ENCODE results near the gene PI4KA.
"Not testable (repeated sequence)": the region's sequence is repeated elsewhere in the genome, so short reads cannot be mapped to it uniquely, and the experiment has no call there.

PI4KA gene

GRCh38 chr22:20839837-20840645, 18.6 kb downstream of the PI4KA start:
- in situ Hi-C loops (cut with HindIII; ENCODE audit: low sequenced_read_pairs) = no loop called here
- no peak for DNase-seq (ENCODE audit: low read depth)
- TF ChIP-seq, protein P1, sequence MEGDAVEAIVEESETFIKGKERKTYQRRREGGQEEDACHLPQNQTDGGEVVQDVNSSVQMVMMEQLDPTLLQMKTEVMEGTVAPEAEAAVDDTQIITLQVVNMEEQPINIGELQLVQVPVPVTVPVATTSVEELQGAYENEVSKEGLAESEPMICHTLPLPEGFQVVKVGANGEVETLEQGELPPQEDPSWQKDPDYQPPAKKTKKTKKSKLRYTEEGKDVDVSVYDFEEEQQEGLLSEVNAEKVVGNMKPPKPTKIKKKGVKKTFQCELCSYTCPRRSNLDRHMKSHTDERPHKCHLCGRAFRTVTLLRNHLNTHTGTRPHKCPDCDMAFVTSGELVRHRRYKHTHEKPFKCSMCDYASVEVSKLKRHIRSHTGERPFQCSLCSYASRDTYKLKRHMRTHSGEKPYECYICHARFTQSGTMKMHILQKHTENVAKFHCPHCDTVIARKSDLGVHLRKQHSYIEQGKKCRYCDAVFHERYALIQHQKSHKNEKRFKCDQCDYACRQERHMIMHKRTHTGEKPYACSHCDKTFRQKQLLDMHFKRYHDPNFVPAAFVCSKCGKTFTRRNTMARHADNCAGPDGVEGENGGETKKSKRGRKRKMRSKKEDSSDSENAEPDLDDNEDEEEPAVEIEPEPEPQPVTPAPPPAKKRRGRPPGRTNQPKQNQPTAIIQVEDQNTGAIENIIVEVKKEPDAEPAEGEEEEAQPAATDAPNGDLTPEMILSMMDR (IDR thresholded peaks at IDR 0.05; ENCODE audit: low read depth, low read length, missing control alignments) = no peak
- H3K4me3 ChIP-seq (ENCODE audit: low read depth, low read length) = no peak overlapping the region

DNA sequence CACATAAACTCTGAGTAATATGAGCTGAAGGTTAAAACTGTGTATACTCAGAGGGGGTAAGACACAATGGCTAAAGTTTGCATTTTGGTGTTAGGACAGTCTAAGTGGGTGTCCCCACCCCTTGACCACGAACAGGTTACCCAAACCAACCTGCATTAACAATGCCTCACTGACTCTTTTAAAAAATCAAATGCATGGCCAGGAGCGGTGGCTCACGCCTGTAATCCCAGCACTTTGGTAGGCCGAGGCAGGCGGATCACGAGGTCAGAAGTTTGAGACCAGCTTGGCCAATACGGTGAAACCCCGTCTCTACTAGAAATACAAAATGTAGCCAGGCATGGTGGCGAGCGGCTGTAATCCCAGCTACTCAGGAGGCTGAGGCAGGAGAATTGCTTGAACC, 19.3 kb downstream of the PI4KA start:
- H3K4me3 ChIP-seq (ENCODE audit: low read depth, low read length); in situ Hi-C loops (cut with HindIII; ENCODE audit: low sequenced_read_pairs): not testable (repeated sequence)

DNA sequence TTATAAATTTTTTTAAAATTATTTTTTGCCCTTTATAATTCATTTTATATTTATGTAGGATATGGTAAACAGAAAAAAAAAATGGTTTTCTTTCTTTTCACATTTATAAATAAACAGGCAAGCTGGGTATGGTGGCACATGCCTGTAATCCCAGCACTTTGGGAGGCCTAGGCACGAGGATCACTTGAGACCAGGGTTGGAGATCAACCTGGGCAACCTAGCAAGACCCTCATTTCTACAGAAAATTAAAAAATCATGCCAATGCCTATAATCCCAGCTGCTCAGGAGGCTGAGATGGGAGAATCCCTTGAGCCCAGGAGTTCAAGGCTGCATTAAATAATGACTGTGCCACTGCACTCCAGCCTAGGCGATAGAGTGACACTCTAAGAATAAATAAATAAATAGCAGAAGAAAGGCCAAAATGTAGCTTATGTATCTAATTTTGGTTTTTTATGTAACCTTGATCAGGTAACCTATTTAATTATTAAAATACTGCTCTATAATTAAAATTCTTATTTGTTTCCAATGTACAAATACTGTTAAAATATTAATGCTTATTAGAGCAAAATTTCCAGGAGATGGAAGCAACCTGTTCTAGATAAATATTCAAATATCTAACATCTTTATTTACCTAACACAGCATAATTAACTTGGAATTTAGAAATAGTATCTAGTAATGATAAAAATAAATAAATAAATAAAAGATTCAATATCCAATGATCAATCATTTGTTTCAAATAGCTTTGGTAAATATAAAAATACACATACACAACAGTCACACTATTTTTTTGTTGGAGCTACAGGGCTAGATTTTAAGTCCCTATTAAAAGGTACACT, 21.4 kb downstream of the PI4KA start:
- in situ Hi-C loops (cut with HindIII; ENCODE audit: low sequenced_read_pairs) = no loop called here
- TF ChIP-seq, protein P1 (IDR thresholded peaks at IDR 0.05; ENCODE audit: low read depth, low read length, missing control alignments) = no peak
- DNase-seq (ENCODE audit: low read depth) = no peak

More for the DNA sequence above, 19.3 kb downstream of the PI4KA start:
- not testable (repeated sequence) for DNase-seq (ENCODE audit: low read depth)

DNA sequence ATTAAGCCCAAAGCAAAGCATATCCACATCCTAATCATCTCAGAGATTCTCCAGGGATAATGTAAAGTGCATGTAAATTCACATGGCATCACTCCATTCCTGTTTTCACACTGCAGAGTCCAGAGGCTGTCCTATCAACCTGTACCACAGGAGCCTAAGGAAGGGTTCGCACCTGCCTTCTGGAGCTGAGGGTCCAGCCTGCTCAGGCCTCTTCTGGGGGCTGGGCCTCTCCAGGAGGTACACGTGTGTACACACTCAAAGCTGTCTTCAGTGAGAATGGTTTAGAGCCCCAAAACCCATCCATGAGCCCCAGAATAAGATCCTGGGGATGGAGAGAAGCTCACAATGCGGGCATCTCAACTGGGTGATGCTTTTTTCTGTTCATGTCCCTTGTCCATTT, 23.9 kb downstream of the PI4KA start:
- TF ChIP-seq, protein P1 (IDR thresholded peaks at IDR 0.05; ENCODE audit: low read depth, low read length, missing control alignments) = no peak
- no peak overlapping the region for H3K4me3 ChIP-seq (ENCODE audit: low read depth, low read length)
- no peak for DNase-seq (ENCODE audit: low read depth)
- in situ Hi-C loops (cut with HindIII; ENCODE audit: low sequenced_read_pairs) = no loop called here

More for the DNA sequence above, 21.4 kb downstream of the PI4KA start:
- H3K4me3 ChIP-seq (ENCODE audit: low read depth, low read length) = no peak overlapping the region

DNA sequence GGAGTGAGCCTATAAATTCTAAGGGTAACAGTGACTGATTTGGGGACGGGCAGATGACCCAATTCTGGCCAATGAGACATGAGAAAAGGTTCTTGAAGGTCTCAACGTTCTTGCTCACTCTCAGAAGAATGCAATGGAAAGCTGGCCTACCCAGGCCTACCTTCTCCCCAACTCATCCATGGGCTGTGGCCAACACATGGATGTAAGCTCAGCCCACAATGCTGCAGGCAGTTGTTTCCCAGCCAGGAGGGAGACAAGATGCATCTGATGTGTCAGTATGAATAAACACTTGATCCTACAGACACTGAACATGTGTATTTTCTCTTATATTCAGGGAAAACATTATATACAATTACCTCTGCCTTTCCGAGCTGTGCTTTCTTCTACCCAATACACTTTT, 24.4 kb downstream of the PI4KA start:
- DNase-seq (ENCODE audit: low read depth) = no peak
- no peak overlapping the region for H3K4me3 ChIP-seq (ENCODE audit: low read depth, low read length)
- TF ChIP-seq, protein P1 (IDR thresholded peaks at IDR 0.05; ENCODE audit: low read depth, low read length, missing control alignments) = no peak
- in situ Hi-C loops (cut with HindIII; ENCODE audit: low sequenced_read_pairs) = no loop called here

DNA sequence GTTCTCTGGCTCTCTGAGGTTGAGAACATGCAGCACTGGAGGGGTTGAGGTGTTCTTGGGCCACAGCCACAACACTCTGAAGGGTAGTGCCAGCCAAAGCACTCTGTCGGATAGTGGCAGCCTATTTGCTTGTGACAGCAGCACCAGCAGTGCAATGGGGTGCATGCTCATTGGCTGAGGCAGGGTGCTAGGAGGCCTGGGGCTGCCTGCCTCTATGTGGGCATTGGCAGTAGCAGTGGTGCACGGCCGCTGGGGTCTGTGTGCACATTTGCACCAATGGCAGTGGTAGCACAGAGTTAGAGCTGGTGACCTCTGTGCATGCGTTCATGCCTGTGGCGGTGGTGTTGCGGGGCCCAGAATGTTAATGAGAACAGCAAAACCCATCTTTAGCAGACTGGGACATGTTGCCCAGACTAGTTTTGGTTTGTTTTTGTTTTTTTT, 25.4 kb downstream of the PI4KA start:
- TF ChIP-seq, protein P1 (IDR thresholded peaks at IDR 0.05; ENCODE audit: low read depth, low read length, missing control alignments) = no peak
- DNase-seq (ENCODE audit: low read depth) = no peak
- in situ Hi-C loops (cut with HindIII; ENCODE audit: low sequenced_read_pairs) = no loop called here
- H3K4me3 ChIP-seq (ENCODE audit: low read depth, low read length) = no peak overlapping the region
